IPS-18a (cell line): ENCODE measurements around the gene POLR3E.

Experiments
- H3K27ac ChIP-seq: one replicate; pipeline ENCODE4 v1.5.1; 2013; ENCODE audit warnings: low read length
- H3K27me3 ChIP-seq: one replicate; pipeline ENCODE4 v1.6.1; 2013; ENCODE audit warnings: mild to moderate bottlenecking, low read length; ENCODE audit not compliant: control insufficient read depth, insufficient read depth
- H3K36me3 ChIP-seq: one replicate; pipeline ENCODE4 v1.6.1; 2013; ENCODE audit warnings: low read depth, low read length; ENCODE audit not compliant: control insufficient read depth
- H3K4me1 ChIP-seq: one replicate; pipeline ENCODE4 v1.6.1; 2013; ENCODE audit warnings: low read depth, low read length; ENCODE audit not compliant: control insufficient read depth
- H3K4me3 ChIP-seq: one replicate; pipeline ENCODE4 v1.5.1; 2013; ENCODE audit warnings: low read length
- H3K9ac ChIP-seq: one replicate; pipeline ENCODE4 v1.6.1; 2013; ENCODE audit warnings: mild to moderate bottlenecking, low read length, moderate library complexity
- H3K9me3 ChIP-seq: one replicate; pipeline ENCODE4 v1.6.1; 2013; ENCODE audit warnings: low read depth, low read length; ENCODE audit not compliant: control insufficient read depth

Gene POLR3E

GRCh38 chr16:22297114-22297870, at the start of gene POLR3E:
POLR3E (plus strand) TSS chr16:22297409; CDS start chr16:22302969, 5,560 bp downstream.
- Histone ChIP-seq H3K36me3 (peaks cover 5% of the 10 kb centered on the region), H3K9me3 (no peaks in the 10 kb centered on the region), H3K27me3 (no peaks in the 10 kb centered on the region), H3K9ac (peak within 1 kb of the TSS; percentile 79), H3K4me3 (peak within 1 kb of the TSS; percentile 94), H3K4me1 (peaks cover 3% of the 10 kb centered on the region), H3K27ac (peak within 1 kb of the TSS; percentile 6)

- no peak overlapping the region for H3K27ac ChIP-seq
These were observed 46.7 kb upstream of the POLR3E start for GRCh38 chr16:22250522-22250921.

GRCh38 chr16:22252317-22252716, 44.9 kb upstream of the POLR3E start:
- Histone ChIP-seq H3K36me3 (peaks cover 13% of the 10 kb centered on the region), H3K9ac (no peak overlapping the region)

More at GRCh38 chr16:22250522-22250921, 46.7 kb upstream of the POLR3E start:
- Histone ChIP-seq H3K4me3 (no peak overlapping the region), H3K9ac (no peak overlapping the region), H3K27me3 (no peaks in the 10 kb centered on the region), H3K4me1 (no peaks in the 10 kb centered on the region), H3K36me3 (peaks cover 6% of the 10 kb centered on the region), H3K9me3 (peaks cover 5% of the 10 kb centered on the region)

GRCh38 chr16:22253272-22253671, 43.9 kb upstream of the POLR3E start:
- peaks cover 21% of the 10 kb centered on the region for H3K36me3 ChIP-seq
- no peaks in the 10 kb centered on the region for H3K4me1 ChIP-seq
- H3K9me3 ChIP-seq = peaks cover 5% of the 10 kb centered on the region
- no peak overlapping the region for H3K9ac ChIP-seq
- H3K27me3 ChIP-seq = no peaks in the 10 kb centered on the region
- no peak overlapping the region for H3K27ac ChIP-seq
- no peak overlapping the region for H3K4me3 ChIP-seq

More at GRCh38 chr16:22252317-22252716, 44.9 kb upstream of the POLR3E start:
- Histone ChIP-seq H3K27ac (no peak overlapping the region), H3K4me1 (no peaks in the 10 kb centered on the region), H3K9me3 (peaks cover 5% of the 10 kb centered on the region), H3K27me3 (no peaks in the 10 kb centered on the region), H3K4me3 (no peak overlapping the region)

- H3K9me3 ChIP-seq = peaks cover 5% of the 10 kb centered on the region
- H3K36me3 ChIP-seq = peaks cover 36% of the 10 kb centered on the region
- H3K9ac ChIP-seq = no peak overlapping the region
- H3K4me1 ChIP-seq = no peaks in the 10 kb centered on the region
- H3K4me3 ChIP-seq = no peak overlapping the region
- no peaks in the 10 kb centered on the region for H3K27me3 ChIP-seq
- no peak overlapping the region for H3K27ac ChIP-seq
These were observed 41.9 kb upstream of the POLR3E start for GRCh38 chr16:22255335-22255734.

- peaks cover 5% of the 10 kb centered on the region for H3K9me3 ChIP-seq
- no peaks in the 10 kb centered on the region for H3K4me1 ChIP-seq
- H3K9ac ChIP-seq = no peak overlapping the region
- no peak overlapping the region for H3K27ac ChIP-seq
- peaks cover 33% of the 10 kb centered on the region for H3K36me3 ChIP-seq
- no peak overlapping the region for H3K4me3 ChIP-seq
- no peaks in the 10 kb centered on the region for H3K27me3 ChIP-seq
These were observed 39.8 kb upstream of the POLR3E start for GRCh38 chr16:22257440-22257839.

- H3K4me1 ChIP-seq = no peaks in the 10 kb centered on the region
- no peak overlapping the region for H3K9ac ChIP-seq
- H3K27ac ChIP-seq = no peak overlapping the region
- peaks cover under 1% of the 10 kb centered on the region for H3K9me3 ChIP-seq
- H3K4me3 ChIP-seq = no peak overlapping the region
- H3K36me3 ChIP-seq = peaks cover 33% of the 10 kb centered on the region
- H3K27me3 ChIP-seq = no peaks in the 10 kb centered on the region
These were observed 36.7 kb upstream of the POLR3E start for GRCh38 chr16:22260490-22260889.

GRCh38 chr16:22262460-22262859, 34.7 kb upstream of the POLR3E start:
- Histone ChIP-seq H3K27ac (no peak overlapping the region), H3K27me3 (no peaks in the 10 kb centered on the region), H3K36me3 (peaks cover 24% of the 10 kb centered on the region), H3K4me1 (no peaks in the 10 kb centered on the region), H3K9me3 (no peaks in the 10 kb centered on the region), H3K9ac (no peak overlapping the region), H3K4me3 (no peak overlapping the region)

- H3K27me3 ChIP-seq = no peaks in the 10 kb centered on the region
- H3K27ac ChIP-seq = no peak overlapping the region
- H3K4me3 ChIP-seq = no peak overlapping the region
- H3K9me3 ChIP-seq = no peaks in the 10 kb centered on the region
- H3K9ac ChIP-seq = no peak overlapping the region
- H3K36me3 ChIP-seq = peaks cover 7% of the 10 kb centered on the region
- H3K4me1 ChIP-seq = no peaks in the 10 kb centered on the region
These were observed 32.4 kb upstream of the POLR3E start for GRCh38 chr16:22264786-22265185.

- Histone ChIP-seq H3K9me3 (no peaks in the 10 kb centered on the region), H3K27me3 (no peaks in the 10 kb centered on the region), H3K4me3 (no peak overlapping the region), H3K27ac (no peak overlapping the region), H3K36me3 (peaks cover 2% of the 10 kb centered on the region), H3K4me1 (no peaks in the 10 kb centered on the region), H3K9ac (no peak overlapping the region)
These were observed 31.9 kb upstream of the POLR3E start for GRCh38 chr16:22265351-22265750.

- no peak overlapping the region for H3K9ac ChIP-seq
- no peak overlapping the region for H3K27ac ChIP-seq
- H3K4me3 ChIP-seq = no peak overlapping the region
These were observed 30.7 kb upstream of the POLR3E start for GRCh38 chr16:22266546-22266945.

GRCh38 chr16:22267764-22268163, 29.4 kb upstream of the POLR3E start:
- no peak overlapping the region for H3K9ac ChIP-seq
- H3K9me3 ChIP-seq = no peaks in the 10 kb centered on the region
- H3K27me3 ChIP-seq = no peaks in the 10 kb centered on the region
- H3K4me1 ChIP-seq = no peaks in the 10 kb centered on the region
- H3K27ac ChIP-seq = no peak overlapping the region
- H3K36me3 ChIP-seq = no peaks in the 10 kb centered on the region
- H3K4me3 ChIP-seq = no peak overlapping the region

More at GRCh38 chr16:22266546-22266945, 30.7 kb upstream of the POLR3E start:
- no peaks in the 10 kb centered on the region for H3K9me3 ChIP-seq
- no peaks in the 10 kb centered on the region for H3K36me3 ChIP-seq
- H3K27me3 ChIP-seq = no peaks in the 10 kb centered on the region
- no peaks in the 10 kb centered on the region for H3K4me1 ChIP-seq
